ENCODE data around the gene FOXK1. TPM values are rescaled to one million over a fixed set of nuclear protein-coding genes. Genes with fewer than 3 reads are reported as not detected.
"Not testable (repeated sequence)": the region's sequence is repeated elsewhere in the genome, so short reads cannot be mapped to it uniquely, and the experiment has no call there.

The FOXK1 gene
- total and polyA plus RNA-seq, 9 donors, result 5.8 to 43.9 (median 32.6) TPM

DNA sequence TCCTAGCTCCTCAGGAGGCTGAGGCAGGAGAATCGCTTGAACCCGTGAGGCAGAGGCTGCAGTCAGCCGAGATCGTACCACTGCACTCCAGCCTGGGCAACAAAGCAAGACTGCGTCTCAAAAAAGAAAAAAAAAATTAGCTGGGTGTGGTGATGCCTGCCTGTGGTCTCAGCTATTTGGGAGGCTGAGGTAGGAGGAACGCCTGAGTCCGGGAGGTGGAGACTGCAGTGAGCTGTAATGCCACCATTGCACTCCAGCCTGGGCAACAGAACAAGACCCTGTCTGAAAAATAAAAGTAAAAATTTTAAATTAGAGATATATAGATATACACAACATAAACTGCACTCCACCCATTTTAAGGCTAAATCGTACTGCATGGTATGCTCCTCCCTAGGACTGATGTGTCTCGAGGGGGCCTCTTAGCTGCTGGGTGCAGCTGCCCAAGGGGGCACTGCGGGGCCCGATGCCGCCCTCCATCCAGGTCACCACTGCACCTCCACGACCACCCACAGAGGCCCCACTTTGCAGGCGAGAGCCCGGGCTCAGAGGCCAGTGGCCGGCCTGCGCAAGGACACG is 40.9 kb upstream of the FOXK1 start:
- Histone ChIP-seq H3K36me3 (no peaks in the 10 kb centered on the region), H3K27me3 (no peaks in the 10 kb centered on the region), H3K9me3 (no peaks in the 10 kb centered on the region), H3K4me3 (peak overlapping the region; percentile 74), H3K4me1 (ENCODE audit: insufficient read depth) (peaks cover 1% of the 10 kb centered on the region), H3K27ac (peak overlapping the region in 1 of 2 donors; percentile 86)
- 26 to 30% (median 29%) methylated on average over 18 of the region's 18 CpGs for WGBS, 3 donors
- TF ChIP-seq EP300 (IDR thresholded peaks at IDR 0.05) (no peak), CTCF (IDR thresholded peaks at IDR 0.05) (peak in 1 of 3 donors; percentile 12)
- intact Hi-C loops (cut with DNase I), result loop anchor here in 2 of 4 donors (5.0 kb wide), 2 partner anchors 41 to 111 kb away; partner anchors contain the start of gene FOXK1 (in 2 of the 2)
- no peak for DNase-seq

DNA sequence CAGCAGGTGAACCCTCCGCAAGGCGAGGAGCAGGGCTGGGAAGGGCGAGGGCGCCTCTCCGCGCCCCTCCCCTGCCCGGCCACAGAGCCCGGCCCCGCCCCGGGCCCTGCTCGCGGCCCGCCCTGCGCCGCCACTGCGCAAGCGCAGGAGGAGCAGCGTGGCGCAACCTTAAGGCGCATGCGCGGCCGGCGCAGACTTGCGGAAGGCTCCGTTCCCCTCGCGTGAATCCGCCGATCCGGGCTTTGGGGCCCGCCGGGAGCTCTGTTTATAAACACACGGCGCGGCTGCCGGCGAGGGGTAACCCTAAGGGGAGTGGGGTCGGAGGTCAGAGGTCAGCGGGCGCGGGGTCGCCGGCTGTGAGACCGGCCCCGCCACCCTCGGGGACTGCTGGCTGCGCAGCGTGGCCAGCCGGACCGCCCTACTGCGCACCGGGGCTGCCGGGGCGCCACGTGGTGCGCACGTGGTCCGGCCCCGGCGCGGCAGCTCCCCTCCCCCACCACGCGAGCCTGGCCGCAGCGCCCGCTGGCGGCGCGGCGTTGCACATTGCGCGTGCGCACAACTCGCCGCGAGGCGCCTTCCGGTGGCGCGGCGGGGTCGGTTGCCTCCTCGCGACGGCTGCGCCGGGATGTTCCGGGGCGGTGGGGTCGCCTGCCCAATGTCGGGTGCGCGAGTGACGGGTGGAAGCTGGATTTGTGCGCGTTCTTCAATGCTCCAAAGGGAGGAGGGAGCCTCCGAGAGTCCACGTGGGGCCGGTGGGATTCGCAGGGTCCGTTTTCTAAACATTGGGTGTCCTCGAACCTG is 40.2 kb upstream of the FOXK1 start:
- WGBS, 3 donors, result 0 to 2% (median 1%) methylated on average over 20 to 103 of the region's 103 CpGs
- peak; percentile 93 to 99 (median 97) for DNase-seq
- H3K4me1 ChIP-seq (ENCODE audit: insufficient read depth), result peaks cover 1% of the 10 kb centered on the region
- intact Hi-C loops (cut with DNase I), result loop anchor here in 3 of 4 donors (2.0 to 5.0 kb wide), 3 partner anchors 40 to 110 kb away; partner anchors contain the start of gene FOXK1 (in 3 of the 3)
- peak overlapping the region; percentile 86 to 87 for H3K27ac ChIP-seq
- peak overlapping the region; percentile 74 for H3K4me3 ChIP-seq
- TF ChIP-seq EP300 (IDR thresholded peaks at IDR 0.05) (no peak), POLR2A (IDR thresholded peaks at IDR 0.05) (peak; percentile 56), CTCF (IDR thresholded peaks at IDR 0.05) (peak in 2 of 3 donors; percentile 87 to 89)
- H3K36me3 ChIP-seq, result no peaks in the 10 kb centered on the region
- H3K27me3 ChIP-seq, result no peaks in the 10 kb centered on the region
- H3K9me3 ChIP-seq, result no peaks in the 10 kb centered on the region

- H3K9me3 ChIP-seq, result no peaks in the 10 kb centered on the region
- intact Hi-C loops (cut with DNase I), result loop anchor here in 3 of 4 donors (2.0 to 5.0 kb wide), 3 partner anchors 40 to 110 kb away; partner anchors contain the start of gene FOXK1 (in 3 of the 3)
- no peak for TF ChIP-seq POLR2A (IDR thresholded peaks at IDR 0.05)
- 52 to 58% (median 54%) methylated on average over 20 of the region's 20 CpGs for WGBS, 3 donors
- no peaks in the 10 kb centered on the region for H3K27me3 ChIP-seq
- no peaks in the 10 kb centered on the region for H3K36me3 ChIP-seq
- H3K4me3 ChIP-seq, result peak overlapping the region; percentile 74
- peak overlapping the region; percentile 86 to 87 for H3K27ac ChIP-seq
- no peak for DNase-seq
- H3K4me1 ChIP-seq (ENCODE audit: insufficient read depth), result peaks cover 1% of the 10 kb centered on the region
These were observed 39.5 kb upstream of the FOXK1 start for GRCh38 chr7:4642468-4643203.

GRCh38 chr7:4643204-4643471 is 39.0 kb upstream of the FOXK1 start:
- intact Hi-C loops (cut with DNase I), result loop anchor here in 3 of 4 donors (2.0 to 5.0 kb wide), 3 partner anchors 39 to 109 kb away; partner anchors contain the start of gene FOXK1 (in 3 of the 3)
- WGBS, 3 donors, result 91 to 95% (median 92%) methylated on average over 5 of the region's 5 CpGs
- not testable (repeated sequence) for H3K27me3 ChIP-seq; H3K4me3 ChIP-seq; H3K4me1 ChIP-seq (ENCODE audit: insufficient read depth); H3K9me3 ChIP-seq; DNase-seq; H3K27ac ChIP-seq; H3K36me3 ChIP-seq

- Histone ChIP-seq H3K27me3 (no peaks in the 10 kb centered on the region), H3K4me3 (no peak overlapping the region), H3K36me3 (no peaks in the 10 kb centered on the region), H3K4me1 (ENCODE audit: insufficient read depth) (peaks cover 1% of the 10 kb centered on the region), H3K27ac (no peak overlapping the region), H3K9me3 (no peaks in the 10 kb centered on the region)
- intact Hi-C loops (cut with DNase I), result no loop called here
- DNase-seq, result no peak
- 19 to 30% (median 21%) methylated on average over 2 of the region's 2 CpGs for WGBS, 3 donors
- TF ChIP-seq POLR2A (IDR thresholded peaks at IDR 0.05) (no peak), EP300 (IDR thresholded peaks at IDR 0.05) (no peak), CTCF (IDR thresholded peaks at IDR 0.05) (no peak)
These were observed 36.8 kb upstream of the FOXK1 start for GRCh38 chr7:4645246-4645645.

All from ovary (tissue), 9 donors.